Mesendoderm (in vitro differentiated cells): ENCODE data around the gene LSR.
"Not testable (repeated sequence)": the region's sequence is repeated elsewhere in the genome, so short reads cannot be mapped to it uniquely, and the experiment has no call there.

Experiments
- DNase-seq: peaks from one replicate; pipeline ENCODE4 v3.0.0; 2013
- H2AK5ac ChIP-seq: 2 replicates; pipeline ENCODE4 v1.6.1; 2013; ENCODE audit warnings: low read length, inconsistent platforms
- H2BK120ac ChIP-seq: 2 replicates; pipeline ENCODE4 v1.6.1; 2013; ENCODE audit warnings: low read depth, mild to moderate bottlenecking, low read length, moderate library complexity, mixed read lengths
- H2BK15ac ChIP-seq: replicated peaks from 2 replicates; pipeline ENCODE4 v1.6.1; 2013; ENCODE audit warnings: low read depth, mild to moderate bottlenecking, moderate library complexity
- H2BK5ac ChIP-seq: 2 replicates; pipeline ENCODE4 v1.6.1; 2013; ENCODE audit warnings: low read length, inconsistent platforms
- H3K18ac ChIP-seq: 2 replicates; pipeline ENCODE4 v1.6.1; 2013; ENCODE audit warnings: mild to moderate bottlenecking, low read length, mixed read lengths
- H3K23ac ChIP-seq: one replicate; pipeline ENCODE4 v1.6.1; 2013; ENCODE audit warnings: low read length
- H3K27ac ChIP-seq: 2 replicates; pipeline ENCODE4 v1.5.1; 2013; ENCODE audit warnings: low read depth, mild to moderate bottlenecking, inconsistent platforms, low read length, moderate library complexity
- H3K27me3 ChIP-seq: 2 replicates; pipeline ENCODE4 v1.6.1; 2013; ENCODE audit warnings: low read length, control low read depth, mild to moderate bottlenecking, inconsistent platforms; ENCODE audit not compliant: insufficient read depth, poor library complexity
- H3K36me3 ChIP-seq: 2 replicates; pipeline ENCODE4 v1.6.1; 2013; ENCODE audit warnings: low read length, inconsistent platforms; ENCODE audit not compliant: control insufficient read depth, insufficient read depth
- H3K4ac ChIP-seq: one replicate; pipeline ENCODE4 v1.6.1; 2013; ENCODE audit warnings: low read depth, mild to moderate bottlenecking, low read length, moderate library complexity
- H3K4me1 ChIP-seq: 2 replicates; pipeline ENCODE4 v1.6.1; 2013; ENCODE audit warnings: low read depth, low read length, inconsistent platforms; ENCODE audit not compliant: control insufficient read depth
- H3K4me2 ChIP-seq: 2 replicates; pipeline ENCODE4 v1.6.1; 2013; ENCODE audit warnings: low read length
- H3K4me3 ChIP-seq: 2 replicates; pipeline ENCODE4 v1.5.1; 2013; ENCODE audit warnings: mild to moderate bottlenecking, low read length
- H3K56ac ChIP-seq: one replicate; pipeline ENCODE4 v1.6.1; 2013; ENCODE audit warnings: low read length
- H3K79me1 ChIP-seq: 2 replicates; pipeline ENCODE4 v1.6.1; 2013; ENCODE audit warnings: low read length, inconsistent platforms
- H3K79me2 ChIP-seq: 2 replicates; pipeline ENCODE4 v1.6.1; 2013; ENCODE audit warnings: mild to moderate bottlenecking, low read length; ENCODE audit not compliant: control insufficient read depth, insufficient read depth
- H3K9ac ChIP-seq: 2 replicates; pipeline ENCODE4 v1.6.1; 2013; ENCODE audit warnings: low read length, inconsistent platforms
- H4K5ac ChIP-seq: one replicate; pipeline ENCODE4 v1.6.1; 2013; ENCODE audit warnings: low read length
- H4K8ac ChIP-seq: one replicate; pipeline ENCODE4 v1.6.1; 2013; ENCODE audit warnings: low read depth, mild to moderate bottlenecking, control low read depth, low read length, moderate library complexity
- WGBS: extraction: QIAGEN DNeasy Blood & Tissue Kit; methylation state at CpG from one replicate; pipeline ENCODE4 v1.1.7; 2013; ENCODE audit warnings: low lambda C conversion rate, missing lambda C conversion rate; ENCODE audit not compliant: insufficient coverage; ENCODE audit errors: extremely low coverage; 5-methylcytosine and 5-hydroxymethylcytosine counted together

The LSR gene

GRCh38 chr19:35217649-35217990, 31.2 kb upstream of the LSR start:
- no peak overlapping the region for H3K56ac ChIP-seq
- no peak overlapping the region for H3K18ac ChIP-seq
- H2BK120ac ChIP-seq = no peak overlapping the region
- no peaks in the 10 kb centered on the region for H3K79me1 ChIP-seq
- H2BK5ac ChIP-seq = no peak overlapping the region
- H4K5ac ChIP-seq = no peak overlapping the region
- H3K4me3 ChIP-seq = no peak overlapping the region
- no peak overlapping the region for H3K9ac ChIP-seq
- no peaks in the 10 kb centered on the region for H3K4me1 ChIP-seq
- H2AK5ac ChIP-seq = no peak overlapping the region
- no peaks in the 10 kb centered on the region for H3K36me3 ChIP-seq
- H4K8ac ChIP-seq = no peak overlapping the region
- H2BK15ac ChIP-seq = no peak overlapping the region
- no peak for DNase-seq
- H3K79me2 ChIP-seq = no peaks in the 10 kb centered on the region
- H3K23ac ChIP-seq = no peak overlapping the region
- H3K4ac ChIP-seq = no peak overlapping the region
- H3K4me2 ChIP-seq = no peak overlapping the region
- H3K27me3 ChIP-seq = no peaks in the 10 kb centered on the region
- H3K27ac ChIP-seq = no peak overlapping the region

- no CpG with 5 or more reads among the region's 1 CpG for WGBS
- no peak for DNase-seq
- Histone ChIP-seq H4K5ac (no peak overlapping the region), H2AK5ac (no peak overlapping the region), H3K79me2 (no peaks in the 10 kb centered on the region), H3K27ac (no peak overlapping the region), H3K4me3 (no peak overlapping the region), H3K27me3 (no peaks in the 10 kb centered on the region), H2BK15ac (no peak overlapping the region), H2BK120ac (no peak overlapping the region), H4K8ac (no peak overlapping the region), H3K36me3 (no peaks in the 10 kb centered on the region), H3K56ac (no peak overlapping the region), H2BK5ac (no peak overlapping the region), H3K23ac (no peak overlapping the region), H3K4ac (no peak overlapping the region), H3K18ac (no peak overlapping the region), H3K9ac (no peak overlapping the region), H3K4me1 (no peaks in the 10 kb centered on the region), H3K79me1 (no peaks in the 10 kb centered on the region), H3K4me2 (no peak overlapping the region)
These were observed 29.8 kb upstream of the LSR start for GRCh38 chr19:35219008-35219407.

- no peak overlapping the region for H4K8ac ChIP-seq
- no peak overlapping the region for H2BK15ac ChIP-seq
- H3K79me1 ChIP-seq = no peaks in the 10 kb centered on the region
- H3K4ac ChIP-seq = peak overlapping the region; percentile 88
- H3K4me3 ChIP-seq = no peak overlapping the region
- no peaks in the 10 kb centered on the region for H3K79me2 ChIP-seq
- H2AK5ac ChIP-seq = no peak overlapping the region
- H2BK5ac ChIP-seq = no peak overlapping the region
- no peak overlapping the region for H4K5ac ChIP-seq
- H3K56ac ChIP-seq = peak overlapping the region; percentile 22
- DNase-seq = peak; percentile 92
- no peak overlapping the region for H3K18ac ChIP-seq
- H3K27me3 ChIP-seq = no peaks in the 10 kb centered on the region
- WGBS = no CpG with 5 or more reads among the region's 3 CpGs
- H2BK120ac ChIP-seq = no peak overlapping the region
- no peaks in the 10 kb centered on the region for H3K36me3 ChIP-seq
- H3K9ac ChIP-seq = no peak overlapping the region
- H3K4me1 ChIP-seq = no peaks in the 10 kb centered on the region
- H3K4me2 ChIP-seq = no peak overlapping the region
- H3K23ac ChIP-seq = no peak overlapping the region
- no peak overlapping the region for H3K27ac ChIP-seq
These were observed 28.4 kb upstream of the LSR start for GRCh38 chr19:35220315-35220921.

GRCh38 chr19:35220973-35221590, 27.7 kb upstream of the LSR start:
- H3K79me1 ChIP-seq, H3K4me2 ChIP-seq, H4K8ac ChIP-seq, H2BK120ac ChIP-seq, H3K4me1 ChIP-seq, H4K5ac ChIP-seq, H2AK5ac ChIP-seq, H3K56ac ChIP-seq, H3K36me3 ChIP-seq, H3K27me3 ChIP-seq, H3K27ac ChIP-seq, H2BK15ac ChIP-seq, H3K4me3 ChIP-seq, H3K23ac ChIP-seq, H3K9ac ChIP-seq, H2BK5ac ChIP-seq, H3K4ac ChIP-seq, H3K79me2 ChIP-seq, DNase-seq, H3K18ac ChIP-seq: not testable (repeated sequence)
- WGBS = no CpG with 5 or more reads among the region's 4 CpGs

- no peak overlapping the region for H3K18ac ChIP-seq
- no peak overlapping the region for H2BK15ac ChIP-seq
- H3K23ac ChIP-seq = no peak overlapping the region
- no peak overlapping the region for H3K4me3 ChIP-seq
- no peak overlapping the region for H4K5ac ChIP-seq
- no peak overlapping the region for H2AK5ac ChIP-seq
- WGBS = no CpG with 5 or more reads among the region's 7 CpGs
- no peaks in the 10 kb centered on the region for H3K4me1 ChIP-seq
- no peaks in the 10 kb centered on the region for H3K79me1 ChIP-seq
- H3K56ac ChIP-seq = no peak overlapping the region
- H2BK5ac ChIP-seq = no peak overlapping the region
- H3K27me3 ChIP-seq = no peaks in the 10 kb centered on the region
- H3K79me2 ChIP-seq = no peaks in the 10 kb centered on the region
- H4K8ac ChIP-seq = no peak overlapping the region
- no peak overlapping the region for H3K4ac ChIP-seq
- no peak overlapping the region for H2BK120ac ChIP-seq
- no peak overlapping the region for H3K4me2 ChIP-seq
- no peak overlapping the region for H3K9ac ChIP-seq
- H3K27ac ChIP-seq = no peak overlapping the region
- no peak for DNase-seq
- H3K36me3 ChIP-seq = no peaks in the 10 kb centered on the region
These were observed 26.3 kb upstream of the LSR start for GRCh38 chr19:35222373-35223015.
